Tibial nerve (tissue), 3 donors: Measurements from ENCODE around the gene STON1.

Experiments used
- POLR2A ChIP-seq, 2 donors: fragments of 450-650 bp; IDR thresholded peaks; one replicate each; pipeline ENCODE4 v1.6.1; 2017; ENCODE audit warnings: antibody characterized with exemption in 2 of 2, mild to moderate bottlenecking in 2 of 2, moderate library complexity in 2 of 2
- TF ChIP-seq, protein P1 (sequence below), 5 experiments: fragments of 200-600 bp in 3 of 5; fragments of 450-650 bp in 2 of 5; sonication (generic) in 3 of 5; IDR thresholded peaks; one replicate each; pipeline ENCODE4 v1.5.1; 2016 to 2019; ENCODE audit warnings: antibody characterized with exemption in 5 of 5, mild to moderate bottlenecking in 3 of 5, moderate library complexity in 2 of 5

DNA sequence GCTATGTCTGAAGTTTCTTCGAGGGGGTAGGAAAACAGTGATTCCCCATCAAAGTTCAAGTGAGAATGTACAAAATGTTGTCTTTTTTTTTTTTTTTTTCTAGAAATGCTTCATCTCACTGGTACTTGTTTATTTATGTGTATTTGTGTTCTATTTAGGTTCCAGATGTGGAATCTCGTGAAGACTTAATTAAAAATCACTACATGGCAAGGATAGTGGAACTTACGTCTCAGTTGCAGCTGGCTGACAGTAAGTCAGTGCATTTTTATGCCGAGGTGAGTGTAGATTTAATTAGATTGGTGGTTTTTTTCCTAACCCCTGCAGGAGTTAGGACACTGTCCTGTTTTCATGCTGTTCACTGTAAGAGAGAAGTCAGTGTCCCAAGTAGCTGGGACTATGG is 22.8 kb upstream of the STON1 start:
- TF ChIP-seq, protein P1, sequence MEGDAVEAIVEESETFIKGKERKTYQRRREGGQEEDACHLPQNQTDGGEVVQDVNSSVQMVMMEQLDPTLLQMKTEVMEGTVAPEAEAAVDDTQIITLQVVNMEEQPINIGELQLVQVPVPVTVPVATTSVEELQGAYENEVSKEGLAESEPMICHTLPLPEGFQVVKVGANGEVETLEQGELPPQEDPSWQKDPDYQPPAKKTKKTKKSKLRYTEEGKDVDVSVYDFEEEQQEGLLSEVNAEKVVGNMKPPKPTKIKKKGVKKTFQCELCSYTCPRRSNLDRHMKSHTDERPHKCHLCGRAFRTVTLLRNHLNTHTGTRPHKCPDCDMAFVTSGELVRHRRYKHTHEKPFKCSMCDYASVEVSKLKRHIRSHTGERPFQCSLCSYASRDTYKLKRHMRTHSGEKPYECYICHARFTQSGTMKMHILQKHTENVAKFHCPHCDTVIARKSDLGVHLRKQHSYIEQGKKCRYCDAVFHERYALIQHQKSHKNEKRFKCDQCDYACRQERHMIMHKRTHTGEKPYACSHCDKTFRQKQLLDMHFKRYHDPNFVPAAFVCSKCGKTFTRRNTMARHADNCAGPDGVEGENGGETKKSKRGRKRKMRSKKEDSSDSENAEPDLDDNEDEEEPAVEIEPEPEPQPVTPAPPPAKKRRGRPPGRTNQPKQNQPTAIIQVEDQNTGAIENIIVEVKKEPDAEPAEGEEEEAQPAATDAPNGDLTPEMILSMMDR (IDR thresholded peaks at IDR 0.05), result no peak
- no peak for TF ChIP-seq POLR2A (IDR thresholded peaks at IDR 0.05)
